Peyer's patch (tissue), 4 donors: ENCODE data around the gene GJA10. TPM values are rescaled to one million over a fixed set of nuclear protein-coding genes. Genes with fewer than 3 reads are reported as not detected.

Source experiments
- DNase-seq, 3 donors: peaks; one replicate each; pipeline ENCODE4 v3.0.0-alpha.2; 2017 to 2019
- H3K27ac ChIP-seq, 4 donors: fragments of 200-600 bp; sonication (generic); one replicate each; pipeline ENCODE4 v1.5.1; 2016 to 2019
- H3K27me3 ChIP-seq, 2 donors: fragments of 200-600 bp; sonication (generic); one replicate each; pipeline ENCODE4 v1.5.1; 2019
- H3K36me3 ChIP-seq, 3 donors: fragments of 200-600 bp; sonication (generic); one replicate each; pipeline ENCODE4 v1.5.1; 2016 to 2019
- H3K4me1 ChIP-seq, 4 donors: fragments of 200-600 bp; sonication (generic); one replicate each; pipeline ENCODE4 v1.5.1; 2016 to 2019
- H3K4me3 ChIP-seq, 4 donors: fragments of 200-600 bp; sonication (generic); 1 replicate in 3 of 4; 2 replicates in 1 of 4; pipeline ENCODE4 v1.5.1; 2016 to 2019; ENCODE audit warnings: mild to moderate bottlenecking in 1 of 4
- H3K9me3 ChIP-seq, 4 donors: fragments of 200-600 bp; sonication (generic); one replicate each; pipeline ENCODE4 v1.5.1; 2016 to 2019; ENCODE audit warnings: mild to moderate bottlenecking in 1 of 4
- CTCF ChIP-seq, 6 experiments: fragments of 450-650 bp in 4 of 6; fragments of 200-600 bp in 2 of 6; sonication (generic) in 1 of 6; IDR thresholded peaks; one replicate each; pipeline ENCODE4 v1.5.1; 2017 to 2019; ENCODE audit warnings: antibody characterized with exemption in 6 of 6, mild to moderate bottlenecking in 3 of 6, moderate library complexity in 1 of 6
- POLR2A ChIP-seq, 2 donors: fragments of 450-650 bp; IDR thresholded peaks; one replicate each; pipeline ENCODE4 v1.5.1; 2017; ENCODE audit warnings: antibody characterized with exemption in 2 of 2, mild to moderate bottlenecking in 2 of 2, moderate library complexity in 2 of 2
- total RNA-seq, 4 donors: library from RNA; depleted of rRNA; stranded (reverse); fragments of >200 nt; gene quantifications; one replicate each; pipeline ENCODE4 v1.1.0, GENCODE V29; 2016

The GJA10 gene
- total RNA-seq, 4 donors from 2014 or later: not detected

DNA sequence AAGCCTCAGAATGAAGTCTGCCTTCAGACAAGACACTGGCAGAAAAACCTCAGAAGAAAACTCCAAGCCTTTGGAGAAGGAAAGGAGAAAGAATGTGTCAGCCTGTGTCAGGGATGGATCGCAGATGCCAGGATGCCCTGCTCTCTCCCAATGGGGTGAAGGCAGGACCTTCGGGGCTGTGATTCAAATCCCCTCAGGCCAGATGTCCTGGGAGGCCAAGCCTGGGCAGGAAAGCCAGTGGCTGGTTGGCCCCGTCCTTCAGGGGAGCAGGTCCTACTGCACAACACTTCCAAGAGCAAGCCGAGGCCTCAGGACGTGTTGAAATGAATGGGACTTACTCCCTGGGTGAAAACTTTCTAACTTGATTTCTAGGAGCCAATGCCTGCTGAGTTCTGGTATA is 36.5 kb downstream of the GJA10 start:
- no peak overlapping the region for H3K4me3 ChIP-seq
- H3K36me3 ChIP-seq: no peaks in the 10 kb centered on the region
- H3K9me3 ChIP-seq: no peaks in the 10 kb centered on the region
- TF ChIP-seq POLR2A (IDR thresholded peaks at IDR 0.05): no peak
- TF ChIP-seq CTCF (IDR thresholded peaks at IDR 0.05): no peak
- H3K27ac ChIP-seq: no peak overlapping the region
- no peaks in the 10 kb centered on the region for H3K27me3 ChIP-seq
- no peaks in the 10 kb centered on the region for H3K4me1 ChIP-seq
- no peak for DNase-seq

GRCh38 chr6:89932245-89932802 is 38.1 kb downstream of the GJA10 start:
- H3K27me3 ChIP-seq: no peaks in the 10 kb centered on the region
- H3K4me3 ChIP-seq: no peak overlapping the region
- no peak for DNase-seq
- H3K36me3 ChIP-seq: no peaks in the 10 kb centered on the region
- no peaks in the 10 kb centered on the region for H3K4me1 ChIP-seq
- TF ChIP-seq POLR2A (IDR thresholded peaks at IDR 0.05) (no peak), CTCF (IDR thresholded peaks at IDR 0.05) (no peak)
- H3K9me3 ChIP-seq: no peaks in the 10 kb centered on the region
- no peak overlapping the region for H3K27ac ChIP-seq

GRCh38 chr6:89934685-89935366 is 40.6 kb downstream of the GJA10 start:
- no peaks in the 10 kb centered on the region for H3K4me1 ChIP-seq
- H3K4me3 ChIP-seq: no peak overlapping the region
- H3K9me3 ChIP-seq: no peaks in the 10 kb centered on the region
- TF ChIP-seq CTCF (IDR thresholded peaks at IDR 0.05): no peak
- no peak for TF ChIP-seq POLR2A (IDR thresholded peaks at IDR 0.05)
- DNase-seq: no peak
- H3K27me3 ChIP-seq: no peaks in the 10 kb centered on the region
- no peak overlapping the region for H3K27ac ChIP-seq
- no peaks in the 10 kb centered on the region for H3K36me3 ChIP-seq

- Histone ChIP-seq H3K9me3 (no peaks in the 10 kb centered on the region), H3K4me3 (no peak overlapping the region), H3K36me3 (no peaks in the 10 kb centered on the region), H3K27ac (no peak overlapping the region), H3K27me3 (no peaks in the 10 kb centered on the region), H3K4me1 (no peaks in the 10 kb centered on the region)
- no peak for DNase-seq
- no peak for TF ChIP-seq POLR2A (IDR thresholded peaks at IDR 0.05)
Observed at GRCh38 chr6:89936177-89936576, 41.9 kb downstream of the GJA10 start.

DNA sequence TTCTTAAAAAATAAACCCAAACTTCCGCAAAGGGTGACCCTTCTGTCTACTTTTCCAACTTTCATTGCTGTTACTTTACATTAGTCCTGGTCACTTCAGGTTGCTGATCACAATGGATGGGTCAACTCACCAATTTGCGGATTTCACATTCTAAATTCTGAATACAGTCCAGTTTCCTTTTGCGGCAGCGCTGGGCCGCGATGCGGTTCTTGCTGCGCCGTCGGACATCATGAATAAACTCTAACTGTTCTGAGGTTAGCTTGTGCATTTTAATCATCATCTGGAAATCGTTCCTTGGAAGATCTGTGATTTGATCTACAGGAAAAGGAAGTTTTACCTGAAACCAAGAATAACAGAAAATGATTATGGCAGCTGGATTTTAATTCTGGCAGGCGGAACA is 43.7 kb downstream of the GJA10 start:
- no peak overlapping the region for H3K27ac ChIP-seq
- DNase-seq: no peak

More for the DNA sequence above, 43.7 kb downstream of the GJA10 start:
- H3K9me3 ChIP-seq: no peaks in the 10 kb centered on the region
- no peaks in the 10 kb centered on the region for H3K4me1 ChIP-seq
- H3K4me3 ChIP-seq: no peak overlapping the region
- H3K27me3 ChIP-seq: no peaks in the 10 kb centered on the region
- H3K36me3 ChIP-seq: no peaks in the 10 kb centered on the region
- TF ChIP-seq CTCF (IDR thresholded peaks at IDR 0.05): no peak
- TF ChIP-seq POLR2A (IDR thresholded peaks at IDR 0.05): no peak
